ENCODE measurements around the gene MGMT. TPM values are rescaled to one million over a fixed set of nuclear protein-coding genes. Genes with fewer than 3 reads are reported as not detected.

Gene MGMT
- total and polyA plus RNA-seq, 4 donors, result 9.9 to 39.6 (median 23.2) TPM

GRCh38 chr10:129744134-129745111 is 277.4 kb downstream of the MGMT start:
- Histone ChIP-seq H3K9ac (ENCODE audit: insufficient read depth in 1 of 2, low read length in 2 of 2) (no peak overlapping the region), H3K9me3 (ENCODE audit: control insufficient read depth in 4 of 4, insufficient read depth in 3 of 4, low read length in 3 of 4) (peaks cover 0 to 14% (median 9%) of the 10 kb centered on the region in 4 donors), H3K27me3 (ENCODE audit: control insufficient read depth in 3 of 3, insufficient read depth in 3 of 3, low read length in 2 of 3) (no peaks in the 10 kb centered on the region), H3K27ac (ENCODE audit: low read depth in 1 of 2, low read length in 1 of 2) (no peak overlapping the region), H3K4me3 (no peak overlapping the region), H3K4me1 (ENCODE audit: control insufficient read depth in 5 of 5, insufficient read depth in 5 of 5, low read length in 5 of 5) (no peaks in the 10 kb centered on the region), H3K36me3 (ENCODE audit: control insufficient read depth in 4 of 4, insufficient read depth in 4 of 4, low read length in 4 of 4) (no peaks in the 10 kb centered on the region)
- ATAC-seq (ENCODE audit: insufficient read depth, low FRiP score), result no peak
- DNase-seq, result no peak
- no peak for TF ChIP-seq CTCF (IDR thresholded peaks at IDR 0.05; ENCODE audit: control extremely low read depth, extremely low read depth)
- WGBS, 2 donors, result 96% methylated on average over 22 of the region's 22 CpGs

GRCh38 chr10:129745186-129745750 is 278.2 kb downstream of the MGMT start:
- Histone ChIP-seq H3K9ac (ENCODE audit: insufficient read depth in 1 of 2, low read length in 2 of 2) (no peak overlapping the region), H3K4me3 (no peak overlapping the region), H3K27me3 (ENCODE audit: control insufficient read depth in 3 of 3, insufficient read depth in 3 of 3, low read length in 2 of 3) (no peaks in the 10 kb centered on the region), H3K4me1 (ENCODE audit: control insufficient read depth in 5 of 5, insufficient read depth in 5 of 5, low read length in 5 of 5) (no peaks in the 10 kb centered on the region), H3K9me3 (ENCODE audit: control insufficient read depth in 4 of 4, insufficient read depth in 3 of 4, low read length in 3 of 4) (peaks cover 0 to 17% (median 10%) of the 10 kb centered on the region in 4 donors), H3K36me3 (ENCODE audit: control insufficient read depth in 4 of 4, insufficient read depth in 4 of 4, low read length in 4 of 4) (no peaks in the 10 kb centered on the region), H3K27ac (ENCODE audit: low read depth in 1 of 2, low read length in 1 of 2) (no peak overlapping the region)
- WGBS, 2 donors, result 97% methylated on average over 13 of the region's 13 CpGs
- ATAC-seq (ENCODE audit: insufficient read depth, low FRiP score), result no peak
- TF ChIP-seq CTCF (IDR thresholded peaks at IDR 0.05; ENCODE audit: control extremely low read depth, extremely low read depth), result no peak
- no peak for DNase-seq

GRCh38 chr10:129754211-129755050 is 287.4 kb downstream of the MGMT start:
- DNase-seq, result no peak
- WGBS, 2 donors, result 84 to 94% methylated on average over 11 of the region's 11 CpGs
- Histone ChIP-seq H3K9me3 (ENCODE audit: control insufficient read depth in 4 of 4, insufficient read depth in 3 of 4, low read length in 3 of 4) (peaks cover 0 to 11% (median 2%) of the 10 kb centered on the region in 4 donors), H3K36me3 (ENCODE audit: control insufficient read depth in 4 of 4, insufficient read depth in 4 of 4, low read length in 4 of 4) (peaks cover 0 to 4% (median 1%) of the 10 kb centered on the region in 4 donors), H3K4me1 (ENCODE audit: control insufficient read depth in 5 of 5, insufficient read depth in 5 of 5, low read length in 5 of 5) (no peaks in the 10 kb centered on the region), H3K27me3 (ENCODE audit: control insufficient read depth in 3 of 3, insufficient read depth in 3 of 3, low read length in 2 of 3) (no peaks in the 10 kb centered on the region), H3K27ac (ENCODE audit: low read depth in 1 of 2, low read length in 1 of 2) (no peak overlapping the region), H3K4me3 (no peak overlapping the region), H3K9ac (ENCODE audit: insufficient read depth in 1 of 2, low read length in 2 of 2) (no peak overlapping the region)
- ATAC-seq (ENCODE audit: insufficient read depth, low FRiP score), result no peak
- TF ChIP-seq CTCF (IDR thresholded peaks at IDR 0.05; ENCODE audit: control extremely low read depth, extremely low read depth), result no peak
